Hindlimb muscle (tissue), 1 donor: ENCODE results near the gene CMIP. TPM values are rescaled to one million over a fixed set of nuclear protein-coding genes. Genes with fewer than 3 reads are reported as not detected.

Experiments
- DNase-seq: peaks from one replicate; pipeline ENCODE4 v3.0.0-alpha.2; 2013
- polyA plus RNA-seq: library from polyadenylated mRNA; unstranded; fragments of 120-200 nt; gene quantifications from one replicate; pipeline ENCODE4 v1.2.1, GENCODE V29; 2013; ENCODE audit not compliant: insufficient read length

Gene CMIP
- polyA plus RNA-seq, 1 donor: 18.0 TPM

DNA sequence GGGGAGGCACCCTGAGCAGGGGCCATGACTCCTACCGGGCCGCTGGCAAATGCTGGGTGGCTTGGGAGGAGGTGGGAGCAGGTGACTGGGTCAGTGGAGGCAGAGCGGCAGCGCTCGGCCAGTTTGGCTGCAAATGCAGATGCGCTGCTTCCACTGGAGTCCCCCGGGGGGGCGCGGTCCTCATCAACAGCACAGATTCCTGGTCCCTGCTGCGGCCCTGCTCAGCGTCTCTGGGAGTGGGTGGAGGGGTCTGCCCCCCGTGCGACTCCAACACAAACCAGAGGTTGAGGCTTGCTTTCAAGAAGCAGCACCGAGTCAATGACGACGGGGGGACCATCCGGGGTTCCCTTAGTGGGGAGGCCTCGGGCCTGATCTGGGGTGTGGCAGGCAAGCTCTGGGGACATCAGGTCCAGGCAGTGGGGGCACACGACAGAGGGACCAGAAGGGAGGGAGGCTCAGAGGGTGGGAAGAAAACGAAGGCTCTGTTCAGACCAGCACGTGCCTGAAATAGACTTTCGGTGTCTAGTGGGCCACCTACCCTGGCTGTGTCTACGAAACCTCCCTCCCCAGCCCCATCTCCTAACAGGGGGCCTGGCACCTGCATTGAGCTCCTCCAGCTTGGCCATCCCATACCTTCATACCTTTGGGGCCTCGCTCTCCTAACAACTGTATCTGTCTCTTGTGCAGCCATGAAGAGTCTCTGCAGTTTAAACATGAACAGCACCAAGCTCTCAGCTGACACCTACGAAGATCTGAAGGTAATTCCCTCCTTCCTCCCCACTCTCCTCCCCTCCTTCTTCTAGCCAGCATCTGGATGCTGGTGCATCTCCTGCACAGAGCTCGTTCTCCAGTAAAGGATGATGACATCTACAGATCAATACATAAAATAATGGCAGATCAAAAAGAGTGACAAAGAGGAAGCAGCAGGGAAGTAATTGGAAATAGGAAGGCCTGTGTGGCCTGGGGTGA lies 262.0 kb downstream of the CMIP start:
- no peak for DNase-seq

GRCh38 chr16:81707411-81708265 lies 263.0 kb downstream of the CMIP start:
- DNase-seq: no peak

- DNase-seq: no peak
Observed at GRCh38 chr16:81708266-81709015, 263.8 kb downstream of the CMIP start.

DNA sequence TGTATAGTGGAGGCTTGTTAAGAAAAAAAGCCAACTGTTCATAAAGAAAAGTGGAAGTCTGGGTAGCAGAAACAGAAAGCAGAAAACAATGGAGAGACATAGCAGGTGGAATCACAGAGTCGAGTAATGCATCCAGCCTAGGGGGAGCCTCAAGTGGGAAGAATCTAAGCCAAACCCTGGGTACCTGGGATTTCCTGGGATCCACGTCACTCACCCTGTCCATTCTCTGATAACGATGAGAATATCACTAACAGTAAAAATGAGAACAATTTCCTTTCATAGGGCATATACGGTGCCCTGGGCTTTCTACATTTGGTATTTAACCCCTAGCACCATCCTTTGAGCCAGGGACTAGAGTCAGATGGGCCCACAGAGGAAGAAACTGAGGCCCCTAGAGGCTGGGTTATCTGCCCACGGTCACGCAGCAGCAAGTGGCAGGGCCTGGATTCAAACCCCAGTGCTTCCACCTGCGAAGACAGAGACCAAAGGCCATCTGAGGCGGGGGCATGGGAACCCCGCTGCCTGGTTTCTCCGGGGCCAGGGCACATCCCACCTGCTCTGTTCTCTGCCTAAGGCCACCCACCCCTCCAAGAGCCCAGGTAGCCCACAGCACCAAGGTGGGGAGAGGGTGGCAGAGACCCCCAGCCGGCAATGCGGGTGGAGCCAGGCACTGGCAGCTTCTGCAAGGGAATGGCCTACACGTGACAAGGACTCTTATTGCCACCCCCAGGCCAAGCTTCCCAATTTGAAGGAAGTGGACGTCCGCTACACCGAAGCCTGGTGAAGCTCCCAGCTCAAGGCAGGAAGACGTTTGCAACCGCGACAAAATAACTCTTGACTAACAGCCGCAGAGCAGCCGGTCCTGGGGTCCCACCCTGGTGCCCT lies 264.6 kb downstream of the CMIP start:
- no peak for DNase-seq

DNA sequence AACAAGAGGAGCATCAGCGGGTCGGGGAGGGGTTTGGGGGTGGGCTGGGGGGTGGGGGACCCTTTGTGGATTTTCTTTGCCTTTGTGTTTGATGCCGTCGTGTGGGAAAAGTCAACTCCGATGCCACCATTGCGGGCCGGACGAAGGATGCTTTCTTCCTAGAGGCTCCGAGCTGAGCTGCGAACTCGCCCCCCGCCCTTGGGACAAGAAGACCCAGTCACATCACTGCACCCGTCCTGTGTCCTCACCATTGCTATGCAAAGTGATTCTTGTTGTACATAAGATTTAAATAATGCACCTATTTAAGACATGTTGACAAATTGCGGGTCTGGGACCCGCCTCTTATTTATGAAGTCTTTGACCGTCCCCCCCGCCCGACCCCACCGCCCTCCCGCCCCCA lies 265.4 kb downstream of the CMIP start:
- no peak for DNase-seq

DNA sequence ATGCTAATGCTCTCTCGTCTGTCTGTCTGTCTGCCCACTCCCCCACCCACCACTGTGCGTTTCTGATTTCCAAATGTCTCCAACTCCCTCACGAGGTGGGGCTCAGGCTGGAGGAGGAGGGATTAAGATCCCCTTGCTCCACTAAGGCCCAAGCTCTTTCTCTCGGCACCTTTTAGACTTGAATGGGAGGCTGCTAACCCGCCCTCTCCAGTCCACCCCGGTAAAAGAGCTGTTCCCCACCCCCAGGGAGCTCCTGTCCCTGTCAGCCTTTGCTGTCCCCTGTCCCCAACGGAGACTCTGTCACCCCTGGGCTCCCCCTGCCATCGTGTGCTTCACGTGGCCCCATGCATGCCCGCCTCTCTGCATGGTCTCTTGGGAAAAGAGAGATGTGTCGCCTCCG lies 266.0 kb downstream of the CMIP start:
- no peak for DNase-seq

DNA sequence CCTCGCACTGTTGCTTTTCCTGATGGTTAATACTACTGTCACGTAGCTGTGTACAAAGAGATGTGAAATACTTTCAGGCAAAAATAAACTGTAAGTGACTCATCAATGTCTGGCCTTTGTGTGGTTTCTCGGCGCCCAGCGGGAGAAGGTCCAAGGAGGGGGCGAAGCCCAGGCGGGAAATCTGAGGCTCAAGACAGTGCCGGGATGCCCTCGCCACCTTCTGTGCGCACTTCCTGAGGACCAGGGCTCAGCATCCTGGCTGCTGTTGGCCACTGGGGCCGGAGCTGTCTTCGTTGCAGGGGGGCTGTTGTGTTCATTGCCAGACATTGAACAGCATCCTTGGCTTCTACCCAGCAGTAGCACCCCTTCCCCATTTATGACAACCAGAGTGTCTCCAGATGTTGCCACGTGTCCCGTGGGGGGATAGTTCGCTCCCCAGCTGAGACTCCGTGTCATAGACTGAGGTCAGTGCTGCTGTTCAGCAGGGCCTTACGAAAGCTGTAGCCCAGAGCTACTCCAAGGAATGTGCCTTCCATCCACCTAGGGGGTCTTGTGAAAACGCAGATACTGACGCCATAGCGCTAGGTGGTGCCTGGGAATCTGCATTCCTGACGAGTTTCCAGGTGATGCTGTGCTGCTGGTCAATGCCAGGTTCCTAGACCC lies 267.2 kb downstream of the CMIP start:
- no peak for DNase-seq

GRCh38 chr16:81712681-81713080 lies 268.1 kb downstream of the CMIP start:
- DNase-seq: no peak

DNA sequence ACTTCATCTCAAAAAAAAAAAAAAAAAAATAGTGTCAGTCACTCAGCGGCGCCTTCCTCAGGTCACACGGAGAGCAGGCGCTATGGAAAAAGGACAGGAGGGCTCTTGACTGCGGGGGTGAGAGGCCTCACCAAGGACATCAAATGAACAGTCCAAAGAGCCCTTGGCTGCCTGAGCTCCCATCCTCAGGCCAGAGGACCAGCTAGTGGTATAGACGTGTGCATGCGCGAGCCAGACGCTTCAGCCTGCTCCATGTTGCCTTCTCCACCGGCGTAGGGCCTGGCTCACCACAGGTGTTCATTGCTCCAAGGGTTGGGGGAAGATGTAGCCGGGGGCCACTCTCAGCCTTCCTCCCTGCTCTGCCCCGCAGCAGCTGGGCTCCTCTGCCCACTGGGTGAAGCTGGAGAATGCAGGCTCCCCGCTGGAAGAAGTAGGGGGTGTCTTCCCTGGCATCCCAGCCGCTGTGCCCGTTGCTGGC lies 268.7 kb downstream of the CMIP start:
- no peak for DNase-seq

DNA sequence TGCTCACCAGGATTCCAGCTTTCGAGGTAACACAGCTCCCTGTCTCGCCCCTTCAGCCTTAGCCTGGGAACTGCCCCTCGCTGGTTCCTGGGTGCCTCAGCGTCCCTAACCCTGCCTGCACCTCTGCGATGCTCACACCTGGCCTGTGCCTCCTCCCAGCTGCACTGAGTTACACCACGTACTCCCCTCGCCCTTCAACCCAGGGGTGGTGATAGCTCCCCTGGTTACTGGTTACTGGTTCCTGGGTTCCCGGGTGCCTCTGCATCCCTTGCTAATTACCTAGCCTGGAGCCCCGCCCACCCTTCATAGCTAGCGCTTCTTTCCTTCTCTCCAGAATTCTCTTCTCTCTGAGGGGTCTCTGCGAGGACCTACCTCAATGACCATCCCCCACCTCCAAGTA lies 269.2 kb downstream of the CMIP start:
- DNase-seq: no peak

DNA sequence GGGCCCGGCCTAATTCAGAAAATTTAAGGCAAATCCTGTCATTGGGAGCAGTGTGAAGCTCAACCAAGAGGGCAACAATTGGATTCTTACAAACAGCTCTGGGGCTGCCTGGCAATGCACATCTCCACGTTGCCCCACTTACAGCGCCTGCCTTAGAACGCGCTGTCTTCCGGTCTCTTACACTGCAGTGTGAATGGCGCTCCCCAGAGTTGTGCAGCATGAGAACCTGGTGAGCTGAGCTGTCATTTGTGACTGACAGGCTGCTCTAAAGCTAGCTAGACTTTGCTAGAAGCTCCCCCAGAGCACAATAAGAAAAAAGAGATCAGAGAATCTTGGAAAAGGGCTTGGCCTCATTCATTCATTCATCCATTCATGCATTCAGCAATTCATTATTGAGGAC lies 270.0 kb downstream of the CMIP start:
- DNase-seq: no peak

- DNase-seq: no peak
Observed at GRCh38 chr16:81715358-81716196, 271.0 kb downstream of the CMIP start.

DNA sequence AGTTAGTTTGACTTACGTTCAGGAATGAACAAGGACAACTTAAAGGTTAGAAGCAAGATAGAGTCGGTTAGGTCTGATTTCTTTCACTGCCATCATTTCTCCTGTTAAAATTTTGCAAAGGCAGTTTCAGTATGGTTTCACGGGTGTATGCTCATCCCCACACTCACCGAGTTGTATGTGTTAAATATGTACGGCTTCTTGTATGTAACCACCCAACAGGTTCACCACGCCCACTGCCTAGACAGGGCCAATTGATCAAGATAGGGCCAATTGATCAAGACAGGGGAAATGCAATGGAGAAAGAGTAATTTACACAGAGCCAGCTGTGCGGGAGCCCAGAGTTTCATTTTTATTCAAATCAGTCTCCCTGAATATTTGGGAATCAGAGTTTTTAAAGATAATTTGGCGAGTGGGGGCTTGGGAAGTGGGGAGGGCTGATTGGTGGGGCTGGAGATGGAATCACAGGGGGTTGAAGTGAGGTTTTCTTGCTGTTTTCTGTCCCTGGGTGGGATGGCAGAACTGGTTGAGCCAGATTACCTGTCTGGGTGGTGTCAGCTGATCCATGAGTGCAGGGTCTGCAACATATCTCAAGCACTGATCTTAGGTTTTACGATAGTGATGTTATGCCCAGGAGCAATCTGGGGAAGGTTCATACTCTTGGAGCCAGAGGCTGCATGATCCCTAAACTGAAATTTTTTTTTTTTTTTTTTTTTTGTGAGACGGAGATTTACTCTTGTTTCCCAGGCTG lies 272.0 kb downstream of the CMIP start:
- no peak for DNase-seq

DNA sequence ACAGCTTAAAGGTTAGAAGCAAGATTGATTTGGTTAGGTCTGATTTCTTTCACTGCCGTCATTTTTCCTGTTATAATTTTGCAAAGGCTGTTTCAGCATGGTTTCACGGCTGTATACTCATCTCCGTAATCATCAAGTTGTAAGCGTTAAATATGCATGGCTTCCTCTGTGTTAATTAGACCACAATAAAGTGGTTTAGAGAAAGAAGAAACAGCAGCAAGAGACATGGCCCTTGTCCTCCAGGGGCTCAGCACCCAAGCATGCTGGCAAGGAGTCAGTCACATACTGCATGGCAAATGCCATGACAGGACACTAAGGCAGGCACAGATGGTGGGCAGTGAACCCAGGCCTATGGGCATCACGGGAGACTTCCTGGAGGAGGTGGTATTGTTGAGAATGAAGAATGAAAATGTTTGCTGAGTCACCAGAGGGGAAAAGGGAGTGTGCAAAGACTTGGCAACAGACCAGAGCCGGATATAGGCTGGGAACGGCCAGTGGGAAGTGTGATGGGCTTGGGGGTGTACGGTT lies 273.1 kb downstream of the CMIP start:
- DNase-seq: no peak

DNA sequence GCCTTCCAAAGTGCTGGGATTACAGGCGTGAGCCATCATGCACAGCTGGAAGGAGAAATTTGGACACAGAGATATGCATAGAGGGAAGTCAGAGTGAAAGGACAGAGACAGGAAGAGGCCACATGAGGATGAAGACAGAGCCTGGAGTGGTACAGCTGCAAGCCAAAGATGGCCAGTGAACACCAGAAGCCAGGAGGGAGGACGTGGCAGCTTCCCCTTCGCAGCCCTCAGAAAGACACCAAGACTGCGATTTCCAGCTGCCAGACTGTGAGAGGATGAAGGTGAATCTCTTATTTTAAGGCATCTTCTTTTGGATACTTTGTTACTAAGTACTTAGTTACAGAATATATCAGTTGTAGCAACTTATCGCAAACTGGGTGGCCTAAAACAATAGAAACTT lies 274.0 kb downstream of the CMIP start:
- DNase-seq: no peak

DNA sequence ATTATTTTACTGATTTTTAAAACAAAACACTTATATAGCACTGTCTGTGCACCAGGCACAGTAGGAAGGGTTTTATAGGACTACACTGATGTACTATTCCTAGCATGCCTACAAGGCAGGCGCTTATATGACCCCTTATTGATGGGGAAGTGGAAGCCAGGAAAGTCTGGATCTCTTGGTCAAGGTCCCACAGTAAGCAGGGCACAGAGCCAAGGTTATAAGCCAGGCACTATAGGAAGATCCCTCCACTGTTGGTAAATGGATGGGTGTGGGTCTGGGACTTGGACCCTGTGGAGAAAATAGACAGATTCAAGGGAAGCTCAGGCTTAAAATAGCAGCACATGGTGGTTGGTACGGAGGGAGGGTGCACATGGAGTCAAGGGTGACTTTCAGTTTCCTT lies 275.4 kb downstream of the CMIP start:
- no peak for DNase-seq

GRCh38 chr16:81720973-81721906 lies 276.6 kb downstream of the CMIP start:
- DNase-seq: no peak
